ENCODE data around the gene MYH9. TPM values are rescaled to one million over a fixed set of nuclear protein-coding genes. Genes with fewer than 3 reads are reported as not detected.

The MYH9 gene
- total RNA-seq, 1 donor from 2014 or later: 32.2 TPM

GRCh38 chr22:36321797-36322601 is 65.8 kb downstream of the MYH9 start:
- FAIRE-seq: no peak

GRCh38 chr22:36320553-36320952 is 67.2 kb downstream of the MYH9 start:
- DNase-seq (ENCODE audit: low spot score in 2 of 2): no peak

More at GRCh38 chr22:36321797-36322601, 65.8 kb downstream of the MYH9 start:
- DNase-seq (ENCODE audit: low spot score in 2 of 2): no peak

GRCh38 chr22:36319595-36320497 is 67.9 kb downstream of the MYH9 start:
- DNase-seq (ENCODE audit: low spot score in 2 of 2) (no peak), FAIRE-seq (no peak)

More at GRCh38 chr22:36320553-36320952, 67.2 kb downstream of the MYH9 start:
- FAIRE-seq: no peak

- DNase-seq (ENCODE audit: low spot score in 2 of 2) (no peak), FAIRE-seq (no peak)
These were observed 69.3 kb downstream of the MYH9 start for GRCh38 chr22:36318442-36318841.

- DNase-seq (ENCODE audit: low spot score in 2 of 2) (no peak), FAIRE-seq (no peak)
These were observed 70.0 kb downstream of the MYH9 start for GRCh38 chr22:36317658-36318271.

GRCh38 chr22:36316419-36316818 is 71.3 kb downstream of the MYH9 start:
- no peak for FAIRE-seq
- no peak for DNase-seq (ENCODE audit: low spot score in 2 of 2)

- DNase-seq (ENCODE audit: low spot score in 2 of 2) (no peak), FAIRE-seq (no peak)
These were observed 72.4 kb downstream of the MYH9 start for GRCh38 chr22:36315325-36315724.

GRCh38 chr22:36311386-36312085 is 76.2 kb downstream of the MYH9 start:
- DNase-seq (ENCODE audit: low spot score in 2 of 2) (no peak), FAIRE-seq (no peak)

- no peak for FAIRE-seq
- DNase-seq (ENCODE audit: low spot score in 2 of 2): no peak
These were observed 78.9 kb downstream of the MYH9 start for GRCh38 chr22:36308880-36309279.

- DNase-seq (ENCODE audit: low spot score in 2 of 2) (no peak), FAIRE-seq (no peak)
These were observed 81.5 kb downstream of the MYH9 start for GRCh38 chr22:36306227-36306626.

GRCh38 chr22:36305813-36306212 is 82.0 kb downstream of the MYH9 start:
- FAIRE-seq (no peak), DNase-seq (ENCODE audit: low spot score in 2 of 2) (no peak)

- DNase-seq (ENCODE audit: low spot score in 2 of 2) (no peak), FAIRE-seq (no peak)
These were observed 83.3 kb downstream of the MYH9 start for GRCh38 chr22:36304429-36304828.

GRCh38 chr22:36303874-36304273 is 83.9 kb downstream of the MYH9 start:
- FAIRE-seq: no peak
- no peak for DNase-seq (ENCODE audit: low spot score in 2 of 2)

GRCh38 chr22:36303115-36303467 is 84.7 kb downstream of the MYH9 start:
- DNase-seq (ENCODE audit: low spot score in 2 of 2): no peak
- no peak for FAIRE-seq

GRCh38 chr22:36302439-36303114 is 85.2 kb downstream of the MYH9 start:
- DNase-seq (ENCODE audit: low spot score in 2 of 2) (no peak), FAIRE-seq (no peak)

- no peak for DNase-seq (ENCODE audit: low spot score in 2 of 2)
- FAIRE-seq: no peak
These were observed 85.9 kb downstream of the MYH9 start for GRCh38 chr22:36301851-36302250.

- FAIRE-seq (no peak), DNase-seq (ENCODE audit: low spot score in 2 of 2) (peak; percentile 69 to 79)
These were observed 86.4 kb downstream of the MYH9 start for GRCh38 chr22:36301384-36301828.

GRCh38 chr22:36300396-36301212 is 87.2 kb downstream of the MYH9 start:
- DNase-seq (ENCODE audit: low spot score in 2 of 2) (no peak), FAIRE-seq (no peak)

GRCh38 chr22:36299911-36300310 is 87.9 kb downstream of the MYH9 start:
- DNase-seq (ENCODE audit: low spot score in 2 of 2): no peak

More at GRCh38 chr22:36299911-36300310, 87.9 kb downstream of the MYH9 start:
- FAIRE-seq: no peak

Data from frontal cortex (tissue), 4 donors.